ENCODE data around the gene SLC25A51.
"Not testable (repeated sequence)": the region's sequence is repeated elsewhere in the genome, so short reads cannot be mapped to it uniquely, and the experiment has no call there.

SLC25A51 gene

DNA sequence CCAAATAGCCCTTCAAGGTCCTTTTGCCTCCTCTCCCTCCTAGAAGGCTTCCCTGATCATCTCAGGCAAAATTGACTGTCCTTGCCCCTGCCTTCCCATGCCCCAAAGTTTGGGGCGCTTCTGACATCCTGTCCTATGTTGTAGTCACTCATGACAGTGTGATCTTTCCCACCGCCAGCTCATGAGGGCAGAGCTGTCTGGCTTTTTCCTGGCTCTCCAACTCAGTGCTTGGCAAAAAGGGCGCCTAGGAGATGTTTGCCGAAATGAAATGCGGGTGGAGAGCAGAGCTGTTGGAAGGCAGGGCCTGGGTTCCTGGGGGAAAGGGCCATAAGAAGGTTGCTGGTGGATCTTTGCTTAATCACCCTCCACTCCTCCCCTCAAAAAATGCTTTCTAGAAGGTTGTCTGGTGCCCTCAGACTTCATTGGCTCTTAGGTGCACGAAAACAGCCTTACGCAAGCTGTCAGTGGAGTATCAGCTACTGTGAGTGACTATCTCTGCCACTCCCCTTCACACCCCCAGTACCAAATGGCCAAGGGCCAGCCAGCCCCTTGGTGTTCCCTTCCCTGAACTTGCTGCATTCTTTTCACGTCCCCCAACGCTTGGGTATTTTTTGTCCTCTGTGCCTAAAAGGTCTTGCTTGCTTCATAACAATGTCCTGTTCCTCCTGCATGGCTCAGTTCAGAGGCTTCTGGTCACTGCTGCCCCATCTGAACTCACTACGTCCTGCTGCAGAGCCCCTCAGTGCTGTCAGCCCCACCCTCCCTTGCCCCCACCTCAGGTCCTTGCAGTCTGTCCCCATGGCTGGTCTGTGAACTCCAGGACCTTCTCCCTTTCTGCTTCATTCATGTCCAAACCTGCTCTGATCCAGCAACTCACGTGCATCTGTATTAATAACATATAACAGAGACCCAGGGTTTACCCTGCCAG lies 2.6 kb upstream of the SLC25A51 start:
- no peak for DNase-seq

DNA sequence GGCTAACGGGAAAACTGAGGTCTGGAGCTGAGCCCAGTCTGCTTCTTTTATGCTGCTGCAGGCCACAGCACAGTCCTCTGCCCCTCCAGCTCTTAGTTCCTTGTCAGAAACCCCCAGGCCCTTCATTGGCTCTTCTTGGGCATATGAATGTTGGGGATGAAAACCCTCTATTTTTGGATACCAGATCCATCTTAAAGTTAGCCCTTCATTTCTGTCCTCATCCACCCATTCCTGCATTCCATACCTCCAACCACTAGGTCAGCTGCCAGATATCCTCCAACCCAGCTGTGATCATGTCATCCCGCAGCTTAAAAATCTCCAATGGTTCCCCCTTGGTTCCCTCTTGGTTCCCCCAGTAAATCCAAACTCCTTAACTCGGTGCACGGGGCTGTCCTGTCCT lies 1.8 kb upstream of the SLC25A51 start:
- no peak for DNase-seq

DNA sequence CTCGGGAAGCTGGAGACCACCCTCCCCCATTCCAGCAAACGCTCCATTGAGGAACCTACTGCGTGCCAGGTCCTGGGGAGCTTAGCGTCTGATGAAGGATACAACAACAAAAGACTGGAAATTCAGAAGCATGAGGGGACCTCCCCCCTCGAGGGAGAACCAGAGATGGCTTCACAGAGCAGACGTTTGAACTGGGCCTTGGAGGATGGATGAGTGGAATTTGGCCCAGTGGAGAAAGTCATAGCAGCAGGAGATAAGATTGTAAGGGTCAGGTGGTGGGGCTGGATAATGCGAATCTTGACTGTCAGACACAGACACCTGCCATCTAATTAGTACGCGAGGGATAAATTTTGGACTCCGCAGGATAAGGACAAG lies 1.2 kb upstream of the SLC25A51 start:
- no peak for DNase-seq

DNA sequence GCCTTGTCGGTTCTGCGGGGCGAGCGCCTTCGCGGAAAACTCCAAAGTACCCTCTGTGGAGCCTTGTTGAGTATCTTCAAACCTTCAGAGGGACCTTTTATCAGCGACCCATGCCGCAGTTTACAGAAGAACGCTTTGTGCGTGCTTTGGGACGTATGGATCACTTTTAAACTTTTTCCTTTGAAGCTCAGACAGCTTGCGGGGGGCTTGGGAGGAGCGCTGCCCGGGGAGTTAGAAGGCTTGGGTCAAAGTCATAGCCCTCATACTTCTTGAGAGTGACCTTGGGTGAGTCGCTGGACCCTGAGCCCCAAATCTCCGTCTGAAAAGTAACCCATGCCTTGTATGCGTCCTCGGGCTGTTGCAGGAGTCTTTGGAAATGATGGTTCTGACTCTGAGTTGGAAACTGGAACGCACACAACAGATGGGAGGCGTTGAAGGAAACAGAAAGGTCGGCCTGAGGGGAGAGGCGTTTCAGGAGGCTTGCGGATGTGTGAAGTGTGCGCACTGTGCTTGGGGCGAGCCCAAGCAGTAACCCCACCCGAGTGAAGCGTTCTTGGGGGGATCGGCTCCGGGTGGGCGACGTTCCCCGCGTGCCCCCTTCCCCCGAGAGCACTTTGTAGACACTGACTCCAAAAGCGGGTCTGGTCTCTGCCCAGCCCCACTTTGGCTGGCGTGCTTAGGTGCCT lies 661 bp upstream of the SLC25A51 start:
- peak in 1 of 58 donors; percentile 42 for DNase-seq

DNA sequence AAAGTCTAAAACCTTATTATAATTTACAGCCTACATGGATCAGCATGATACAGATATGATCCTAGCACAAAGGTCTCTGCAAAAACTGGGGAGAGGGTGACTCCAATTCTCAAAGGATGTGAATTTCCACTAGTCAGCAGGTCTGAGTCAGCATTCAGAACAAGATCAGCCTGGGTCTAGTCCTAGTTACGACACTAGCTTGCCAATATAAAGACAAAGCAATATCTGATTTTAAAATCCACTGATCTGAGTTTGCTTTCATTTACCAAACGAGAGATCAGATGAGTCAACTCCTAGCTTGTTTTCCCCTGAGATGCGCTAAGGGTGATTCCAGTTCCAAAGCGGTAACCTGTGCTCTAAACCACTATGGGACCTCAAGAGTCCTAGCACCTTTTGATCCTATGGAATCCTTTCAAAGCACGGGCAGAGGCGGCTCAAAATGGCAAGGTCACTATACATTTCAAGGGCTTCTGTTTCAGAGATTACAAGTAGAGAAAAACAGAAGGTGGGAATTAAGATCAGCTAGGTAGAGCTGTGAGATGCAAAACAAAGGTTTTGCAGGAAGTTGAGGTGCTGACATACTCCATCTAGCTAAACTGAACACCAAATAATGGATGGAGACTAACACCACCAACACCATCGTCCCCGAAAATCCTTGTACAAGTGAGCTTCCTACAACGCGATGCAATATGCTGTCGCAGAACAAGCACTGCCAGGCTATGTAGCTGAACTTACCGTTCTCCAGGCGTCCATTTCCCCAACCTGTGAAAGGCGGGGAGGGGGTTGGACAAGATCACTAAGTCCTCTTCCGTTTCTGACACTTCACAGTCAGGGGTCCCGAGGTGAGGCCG lies 906 bp downstream of the SLC25A51 start:
- DNase-seq: no peak

DNA sequence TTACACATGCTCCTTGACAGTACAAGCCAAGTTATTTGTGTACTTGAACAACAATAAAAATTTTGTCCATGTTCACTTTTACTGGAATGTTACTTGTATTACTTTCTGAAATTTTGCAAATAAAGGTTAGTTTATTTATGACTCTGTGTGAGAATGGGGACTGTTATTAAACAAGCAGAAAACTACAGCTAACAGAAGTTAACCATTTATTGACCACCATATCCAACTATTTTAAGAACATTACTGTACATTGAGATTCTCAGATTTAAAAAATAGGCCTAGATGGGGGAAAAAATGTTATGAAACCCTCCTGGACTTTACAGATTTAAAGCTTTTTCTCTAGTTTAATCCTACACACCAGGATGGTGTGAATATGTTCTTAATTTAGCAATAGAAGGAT lies 1.8 kb downstream of the SLC25A51 start:
- DNase-seq: no peak

DNA sequence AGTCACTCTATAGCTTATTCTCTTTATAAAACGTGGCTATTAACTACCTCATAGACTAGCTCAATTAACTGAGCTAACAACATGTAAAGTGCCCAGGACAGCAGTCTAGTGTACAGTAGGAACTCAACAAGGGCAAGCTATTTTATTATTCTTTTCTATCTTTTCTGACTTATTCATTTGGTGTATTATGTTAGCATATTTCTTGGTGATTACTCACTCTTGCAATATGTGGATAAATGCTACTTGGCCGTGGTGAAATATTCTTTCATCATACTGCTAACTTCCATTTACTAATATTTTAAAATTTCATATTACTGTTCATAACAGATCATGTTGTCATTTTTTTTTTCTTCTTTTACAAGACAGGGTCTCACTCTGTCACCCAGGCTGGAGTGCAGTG lies 4.9 kb downstream of the SLC25A51 start:
- no peak for DNase-seq

DNA sequence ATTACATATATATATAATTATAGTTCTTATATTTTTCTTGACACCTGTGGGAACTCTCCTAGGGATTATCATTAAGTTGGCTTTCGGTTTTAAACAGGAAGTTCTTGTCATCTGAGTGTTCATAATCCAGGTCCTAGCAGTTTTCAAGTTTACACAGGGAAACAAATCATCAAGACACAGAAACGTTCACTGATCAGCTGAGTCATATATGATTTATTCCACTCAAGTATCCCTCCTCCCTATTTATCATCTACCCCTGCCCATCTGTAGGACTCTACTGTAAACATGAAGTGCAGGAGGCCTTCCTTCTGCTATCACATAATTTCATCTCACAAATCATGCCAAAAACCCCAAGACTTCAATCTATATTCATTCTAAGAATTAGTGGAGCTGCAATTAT lies 6.3 kb downstream of the SLC25A51 start:
- no peak for DNase-seq

DNA sequence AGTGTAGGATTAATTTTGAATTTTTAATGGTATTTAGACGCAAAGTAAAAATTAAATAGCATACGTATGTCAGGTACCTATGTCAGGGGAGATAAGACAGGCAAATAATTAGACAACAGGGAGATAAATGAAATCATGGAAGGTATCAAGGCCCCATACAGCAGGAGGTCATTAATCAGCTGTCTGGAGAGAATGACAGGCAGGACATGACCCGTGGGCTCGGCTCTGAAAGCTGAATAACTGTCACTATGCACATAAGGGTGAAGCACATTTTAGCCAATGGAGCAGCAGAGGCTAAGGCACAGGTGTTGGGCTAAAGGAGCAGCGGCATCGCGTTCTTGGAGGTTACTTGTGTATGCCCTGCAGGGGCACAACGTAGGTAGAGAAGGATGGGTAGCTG lies 11.9 kb downstream of the SLC25A51 start:
- no peak for DNase-seq

DNA sequence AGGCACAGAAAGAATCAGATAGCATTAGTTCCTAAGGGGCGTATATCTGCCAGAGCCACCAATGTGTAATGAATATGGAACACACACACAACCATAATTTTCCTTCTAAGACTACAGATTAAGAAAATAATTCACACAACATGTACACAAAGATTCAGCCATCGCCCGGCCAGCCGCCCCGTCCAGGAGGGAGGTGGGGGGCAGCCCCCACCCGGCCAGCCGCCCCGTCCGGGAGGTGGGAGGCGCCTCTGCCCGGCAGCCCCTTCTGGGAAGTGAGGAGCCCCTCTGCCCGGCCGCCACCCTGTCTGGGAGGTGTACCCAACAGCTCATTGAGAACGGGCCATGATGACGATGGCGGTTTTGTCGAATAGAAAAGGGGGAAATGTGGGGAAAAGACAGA lies 12.9 kb downstream of the SLC25A51 start:
- DNase-seq: not testable (repeated sequence)

DNA sequence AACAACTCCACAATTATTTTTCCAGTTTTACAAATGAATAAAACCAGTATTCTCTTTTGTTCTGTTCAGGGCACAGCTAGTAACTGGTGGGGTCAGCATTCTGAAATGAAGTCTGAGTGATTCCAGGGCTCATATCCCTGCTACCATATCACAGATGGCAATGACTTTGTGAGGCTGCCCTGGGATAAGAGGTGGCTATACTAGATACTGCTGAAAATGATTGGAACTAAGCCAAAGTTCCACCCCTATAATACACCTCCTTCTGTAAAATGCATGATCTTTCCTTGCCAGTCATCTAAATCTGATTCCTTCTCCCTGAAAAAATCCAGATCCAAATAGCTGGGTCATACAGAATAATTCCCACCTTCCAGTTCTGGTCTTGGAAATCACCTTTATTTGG lies 14.4 kb downstream of the SLC25A51 start:
- no peak for DNase-seq

DNA sequence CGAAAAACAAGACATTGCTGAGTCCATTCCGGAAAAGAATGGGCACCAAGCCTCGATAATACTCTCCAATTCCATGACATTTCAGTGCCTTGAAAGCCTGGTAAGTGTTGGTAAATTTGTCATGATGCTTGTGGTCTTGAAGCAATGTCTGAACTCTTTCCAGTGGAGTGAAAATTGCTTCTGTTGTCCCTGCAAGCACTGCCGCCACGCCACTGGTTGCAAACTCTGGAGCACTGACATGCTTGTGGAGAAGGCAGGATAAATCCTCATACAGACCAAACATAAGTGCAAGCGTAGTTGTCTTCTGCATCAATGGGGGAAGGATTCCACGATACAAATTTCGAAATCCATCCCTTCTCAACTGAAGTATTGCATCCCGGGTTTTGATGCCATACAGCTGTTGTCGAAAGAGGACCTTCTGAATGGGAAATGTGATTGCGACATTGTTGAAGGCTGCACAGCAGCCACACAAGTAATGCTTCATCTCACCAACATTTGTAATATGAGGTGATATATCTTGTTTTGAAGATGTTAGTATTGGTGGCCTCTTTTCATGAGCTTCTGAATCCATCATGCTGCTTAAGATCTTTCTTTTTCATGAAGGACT lies 15.8 kb downstream of the SLC25A51 start:
- not testable (repeated sequence) for DNase-seq

DNA sequence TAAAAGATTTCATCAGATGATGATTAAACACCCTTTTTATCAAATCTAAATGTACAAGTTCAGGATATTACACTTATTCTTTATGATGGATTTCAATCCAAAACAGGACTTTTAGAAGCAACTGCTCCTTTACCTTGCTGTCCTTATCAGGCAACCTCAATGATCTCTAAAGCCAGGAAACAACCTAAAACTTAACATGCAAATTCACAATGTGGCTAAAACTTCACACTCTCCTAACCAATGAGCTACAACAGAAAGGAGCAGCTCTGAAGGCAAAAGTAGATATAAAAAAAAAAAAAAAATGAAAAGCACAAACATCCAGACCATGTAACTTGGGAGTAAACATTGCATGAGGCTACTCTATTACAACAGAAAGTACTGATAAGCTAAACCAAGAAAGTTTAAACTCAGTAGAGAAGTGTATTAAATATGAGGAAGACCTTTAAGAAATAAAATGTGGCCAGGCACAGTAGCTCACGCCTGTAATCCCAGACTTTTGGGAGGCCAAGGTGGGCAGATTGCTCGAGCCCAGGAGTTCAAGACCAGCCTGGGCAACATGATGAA lies 22.9 kb downstream of the SLC25A51 start:
- no peak for DNase-seq

DNA sequence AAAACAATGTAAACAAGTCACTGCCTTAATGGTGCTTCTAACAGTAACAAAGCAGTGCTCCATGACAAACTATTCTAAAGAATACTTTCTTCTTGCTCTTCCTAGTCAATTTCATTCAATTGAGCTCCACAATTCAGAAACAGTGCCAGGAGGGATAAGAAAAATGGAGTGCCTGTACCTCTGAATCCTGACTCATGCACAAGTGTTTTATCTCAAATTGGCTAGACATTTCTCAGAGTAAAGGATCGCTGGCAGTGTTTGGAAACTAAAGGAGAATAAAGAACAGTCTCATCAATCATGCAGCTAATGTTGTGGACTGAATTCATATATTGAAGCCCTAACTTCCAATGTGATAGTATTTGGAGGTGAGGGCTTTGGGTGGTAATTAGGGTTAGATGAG lies 27.6 kb downstream of the SLC25A51 start:
- no peak for DNase-seq

DNA sequence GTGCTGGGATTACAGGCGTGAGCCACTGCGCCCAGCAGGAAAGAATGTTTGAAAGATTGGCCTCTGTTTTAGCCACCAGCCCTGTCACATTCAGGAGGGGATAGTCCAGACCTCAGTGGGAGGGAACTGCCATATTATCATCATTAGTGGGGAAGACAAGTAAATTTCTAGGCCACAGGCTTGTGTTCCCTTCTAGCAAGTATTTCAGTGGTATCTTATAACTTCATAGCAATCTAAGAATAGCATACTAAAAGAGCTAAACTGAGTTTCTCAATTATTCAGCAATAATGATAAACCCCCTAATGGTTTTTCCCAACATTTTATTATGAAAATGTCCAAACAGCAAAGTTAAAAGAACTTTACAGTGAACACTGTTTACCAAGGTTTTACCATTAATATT lies 30.0 kb downstream of the SLC25A51 start:
- no peak for DNase-seq

DNA sequence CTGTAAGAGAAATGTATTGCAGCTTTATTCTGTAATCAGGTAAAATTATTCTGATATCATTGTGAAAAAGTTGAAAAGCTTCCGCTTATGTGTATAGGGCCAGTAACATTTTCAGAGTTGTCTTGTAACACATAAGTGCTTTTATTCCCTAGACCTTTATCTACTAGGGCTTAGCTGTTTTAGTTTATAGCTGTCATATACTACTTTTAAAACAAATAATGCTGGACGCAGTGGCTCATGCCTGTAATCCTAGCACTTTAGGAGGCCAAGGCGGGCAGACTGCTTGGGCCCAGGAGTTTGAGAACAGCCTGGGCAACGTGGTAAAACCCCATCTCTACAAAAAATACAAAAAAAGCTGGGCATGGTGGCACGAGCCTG lies 33.1 kb downstream of the SLC25A51 start:
- no peak for DNase-seq

DNA sequence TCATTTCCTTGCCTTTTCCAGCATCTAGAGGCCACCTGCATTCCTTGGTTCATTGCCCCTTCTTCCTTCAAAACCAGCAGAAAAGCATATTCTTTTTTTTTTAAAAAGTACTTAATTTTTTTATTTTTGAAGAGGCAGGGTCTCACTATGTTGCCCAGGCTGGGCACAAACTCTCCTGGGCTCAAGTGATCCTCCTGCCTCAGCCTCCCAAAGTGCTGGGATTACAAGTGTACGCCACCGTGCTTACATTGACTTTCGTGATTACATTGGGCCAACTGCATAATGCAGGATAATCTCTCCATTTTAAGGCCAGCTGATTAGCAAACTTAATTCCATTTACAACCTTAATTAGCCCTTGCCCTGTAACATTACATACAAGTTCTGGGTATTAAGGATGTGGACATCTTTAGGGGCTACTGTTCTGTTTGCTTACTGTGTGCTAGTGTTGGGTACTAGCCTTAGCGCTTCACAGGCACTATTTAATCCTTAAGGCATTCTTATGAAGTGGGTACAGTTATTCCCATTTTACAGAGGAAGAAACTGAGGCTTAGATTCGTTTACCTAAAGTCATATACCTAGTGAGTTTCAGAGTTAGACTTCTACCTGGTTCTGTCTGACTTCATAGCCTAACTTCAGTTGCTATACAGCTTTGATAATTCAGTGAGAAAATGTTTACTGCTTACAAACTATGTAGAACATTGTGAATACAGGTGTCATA lies 33.7 kb downstream of the SLC25A51 start:
- DNase-seq: no peak

DNA sequence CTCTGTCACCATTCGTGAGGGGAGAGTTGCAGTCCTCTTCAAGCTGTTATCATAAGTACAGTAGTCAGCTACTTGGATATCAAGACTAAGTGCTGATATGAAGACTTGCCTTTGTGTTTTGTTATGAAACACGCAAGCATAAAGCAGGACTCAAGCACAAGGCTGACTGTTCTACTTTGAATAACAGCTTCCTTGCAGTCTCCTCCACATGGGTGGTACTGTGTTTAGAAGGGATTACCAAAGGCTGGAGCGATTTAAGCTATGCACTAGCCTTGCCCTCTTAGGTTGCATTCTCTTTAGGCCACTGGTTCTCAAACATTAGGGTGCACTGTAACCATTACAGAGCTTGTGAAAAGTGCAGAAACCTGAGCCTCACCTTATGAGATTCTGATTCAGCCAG lies 41.4 kb downstream of the SLC25A51 start:
- DNase-seq: no peak

DNA sequence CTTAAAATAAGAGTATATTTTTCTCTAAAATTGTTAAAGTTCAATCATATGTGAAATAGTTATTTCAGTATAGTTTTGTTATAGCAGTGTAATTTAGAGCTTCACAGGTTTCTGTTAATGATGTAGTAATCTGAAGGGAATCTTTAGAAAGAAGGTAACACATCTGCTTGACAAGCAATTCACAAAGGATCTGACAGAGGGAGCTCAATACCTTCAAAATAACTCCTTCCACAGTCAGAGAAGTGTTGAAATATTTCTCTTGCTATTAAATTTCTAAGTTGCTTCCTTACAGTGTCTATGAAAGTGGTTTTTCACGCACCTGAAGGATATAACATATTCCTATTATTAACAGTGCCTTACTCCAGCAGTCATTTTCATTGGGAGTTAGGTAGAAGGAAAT lies 44.9 kb downstream of the SLC25A51 start:
- no peak for DNase-seq

DNA sequence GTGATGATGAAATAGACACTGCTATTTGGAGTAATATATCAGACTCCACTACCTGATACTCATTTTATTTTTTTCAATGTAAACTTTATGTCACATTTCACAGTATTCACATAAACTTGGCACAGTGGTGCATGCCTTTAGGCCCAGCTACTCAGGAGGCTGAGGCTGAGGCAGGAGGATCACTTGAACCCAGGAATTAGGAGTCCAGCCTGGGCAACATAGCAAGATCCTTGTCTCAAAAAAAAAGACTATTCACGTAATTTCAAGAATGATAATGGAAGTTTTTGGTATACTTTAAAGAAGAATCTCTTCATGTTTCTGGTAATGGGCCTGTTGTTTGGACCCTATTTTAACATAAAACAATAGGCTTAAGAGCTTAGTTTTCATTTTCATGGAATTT lies 47.4 kb downstream of the SLC25A51 start:
- no peak for DNase-seq

DNA sequence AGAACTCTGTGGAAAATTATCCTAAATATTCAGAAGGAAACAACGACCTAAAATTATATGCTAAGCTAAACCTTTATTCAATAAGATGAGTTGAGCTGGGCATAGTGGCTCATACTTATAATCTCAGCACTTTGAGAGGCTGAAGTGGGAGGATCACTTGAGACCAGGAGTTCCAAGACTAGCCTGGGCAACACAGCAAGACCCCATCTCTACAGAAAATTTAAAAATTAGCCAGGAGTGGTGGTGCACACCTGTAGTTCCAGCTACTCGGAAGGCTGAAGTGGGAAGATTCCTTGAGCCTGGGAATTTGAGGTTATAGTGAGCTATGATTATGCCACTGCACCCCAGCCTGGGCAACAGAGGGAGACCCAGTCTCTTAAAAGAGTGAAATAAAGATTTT lies 51.7 kb downstream of the SLC25A51 start:
- DNase-seq: no peak
